Sciatic nerve (tissue), 2 donors: ENCODE results near the gene FASLG. TPM values are rescaled to one million over a fixed set of nuclear protein-coding genes. Genes with fewer than 3 reads are reported as not detected.
A peak's percentile ranks its signal among the peaks of the same experiment; 100 is the strongest.
"Not testable (repeated sequence)": the region's sequence is repeated elsewhere in the genome, so short reads cannot be mapped to it uniquely, and the experiment has no call there.

ENCODE experiments used
- ATAC-seq: fragments of 200-7000 bp; cut with Tn5 transposase; one replicate; pipeline ENCODE4 v1.9.1; 2020; ENCODE audit warnings: mild to moderate bottlenecking, moderate library complexity
- DNase-seq: peaks from one replicate; pipeline ENCODE4 v3.0.0-alpha.2; 2020; ENCODE audit warnings: low spot score
- intact Hi-C: fragments of 100-400 bp; cut with DNase I; formaldehyde crosslinking; loops from one replicate; pipeline ENCODE4 v1.14.2; 2022
- total RNA-seq: library from RNA; stranded (reverse); fragmentation: NEBNext Ultra II Directional; extraction: Animal tissue kit (Norgen Biotek cat#: 25700); gene quantifications from one replicate; pipeline ENCODE4 v1.2.1, GENCODE V29; 2021
- donor health status: DM: no; HTN: no; CAD: no.
- donor health status: DM: no; HTN: no; CAD: no.

FASLG gene
- total RNA-seq, 1 donor from 2014 or later = 0.40 TPM

DNA sequence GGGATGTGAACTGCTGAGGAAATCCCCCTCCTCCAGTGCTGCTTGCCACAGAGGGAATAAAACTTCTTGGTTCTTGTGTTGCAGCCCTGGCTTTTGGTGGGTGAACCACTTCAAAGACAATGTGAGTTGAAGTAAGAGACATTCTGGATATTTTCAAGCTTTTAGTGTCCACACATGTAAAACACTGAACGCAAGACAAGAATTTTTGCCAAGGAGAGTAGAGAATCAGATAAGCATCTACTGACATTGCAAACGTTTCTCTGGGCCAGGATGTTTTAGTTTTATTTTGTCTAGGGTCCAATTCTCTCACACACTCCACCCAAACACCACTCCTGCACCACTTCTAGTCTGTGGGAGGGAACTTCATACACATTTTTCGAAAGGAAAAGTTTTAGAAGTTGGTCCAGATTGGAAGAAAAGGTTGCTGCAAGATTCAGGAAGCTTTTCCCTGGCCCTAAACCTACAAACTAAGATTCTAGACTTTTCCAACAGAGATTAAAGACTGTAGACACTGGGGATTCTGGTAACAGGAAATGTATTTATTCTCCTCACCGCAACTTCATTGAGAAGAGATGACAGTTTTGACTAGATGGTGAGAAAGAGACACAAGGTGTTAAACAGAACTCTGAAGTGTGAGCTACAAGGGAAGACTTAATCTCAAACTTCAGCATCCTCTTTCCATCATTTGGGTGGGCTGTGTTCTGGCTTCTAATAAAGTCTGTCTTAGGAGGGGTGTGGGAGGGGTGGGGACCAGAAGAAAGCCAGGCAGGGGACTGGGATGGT lies 16.1 kb downstream of the FASLG start:
- intact Hi-C loops = no loop called here
- DNase-seq (no peak), ATAC-seq (no peak)

DNA sequence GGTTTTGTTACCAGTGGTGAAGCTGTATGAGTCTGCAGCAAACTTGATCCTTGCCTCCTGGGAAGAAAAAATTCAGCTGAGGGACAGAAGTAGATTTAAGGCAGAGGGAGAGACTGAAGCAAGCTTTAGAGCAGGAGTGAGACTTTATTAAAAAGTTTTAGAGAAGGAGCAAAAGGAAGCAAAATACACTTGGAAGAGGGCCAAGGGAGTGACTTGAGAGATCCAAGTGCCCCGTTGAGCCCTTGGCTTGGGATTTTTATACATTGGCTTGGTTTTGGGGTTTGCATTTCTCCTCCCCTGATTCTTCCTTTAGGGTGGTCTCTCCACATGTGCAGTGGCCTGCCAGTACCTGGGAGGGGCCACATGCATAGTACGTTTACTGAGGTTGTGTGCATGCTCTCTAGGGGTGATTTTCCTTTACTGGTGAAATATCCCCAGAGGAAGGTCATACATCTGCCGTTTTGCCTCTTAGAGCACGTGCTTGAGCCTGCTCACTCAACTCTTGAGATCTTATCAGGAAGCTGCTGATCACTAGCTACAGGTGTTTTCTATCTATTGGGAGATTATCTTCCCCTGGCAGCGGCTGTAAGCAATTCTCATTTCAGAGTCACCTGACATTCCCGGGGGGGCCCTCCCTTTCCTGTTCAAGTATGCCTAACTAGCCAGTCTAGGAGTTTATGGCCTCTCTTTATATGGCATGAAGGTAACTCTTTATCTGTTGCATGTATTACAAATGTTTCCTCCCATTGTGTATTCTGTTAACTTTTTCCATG lies 20.3 kb downstream of the FASLG start:
- intact Hi-C loops = no loop called here
- no peak for DNase-seq
- ATAC-seq = no peak

DNA sequence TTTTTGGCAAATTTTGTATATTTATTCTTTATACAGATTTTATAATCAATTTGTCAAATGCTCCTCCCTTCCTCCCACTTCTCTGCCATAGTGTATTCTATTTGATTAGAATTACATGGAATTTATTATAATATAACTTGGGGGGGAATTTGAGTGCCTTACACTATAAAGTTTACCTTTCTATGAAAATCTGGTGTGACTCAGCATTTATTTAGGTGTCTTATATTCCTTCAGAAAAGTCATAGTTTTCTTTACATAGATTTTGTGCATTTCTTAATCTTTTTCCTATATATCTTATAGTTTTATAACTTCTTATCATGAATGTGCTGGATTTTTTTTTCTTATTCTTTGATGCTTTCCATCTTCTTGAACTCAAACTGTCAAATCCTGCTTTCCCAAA lies 21.3 kb downstream of the FASLG start:
- ATAC-seq (no peak), DNase-seq (no peak)
- intact Hi-C loops = no loop called here

DNA sequence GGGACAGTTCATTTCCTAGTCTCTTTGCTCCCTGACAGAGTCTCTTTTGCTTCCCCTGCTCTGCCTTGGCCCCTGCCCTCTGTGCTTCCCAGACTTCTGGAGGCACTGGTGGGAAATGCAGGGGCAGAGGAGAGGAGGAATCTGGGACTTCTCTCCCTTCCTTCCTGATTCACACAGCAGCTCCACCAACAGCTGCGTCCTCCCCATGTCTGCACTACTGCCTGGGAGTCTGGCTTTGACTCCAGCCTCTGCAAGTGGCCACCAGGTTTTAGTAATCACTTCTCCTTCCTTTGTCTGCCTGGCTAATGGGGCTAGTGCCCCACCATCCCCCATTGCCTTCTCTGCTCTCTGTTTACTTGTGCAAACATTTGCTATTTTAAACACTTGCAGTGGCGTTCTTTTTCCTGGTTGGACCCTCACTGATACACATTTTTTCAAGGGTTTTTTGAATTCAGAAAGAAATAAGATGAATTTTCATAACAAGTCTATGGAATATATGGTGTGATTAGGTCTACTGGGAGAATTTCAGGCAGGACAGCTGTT lies 21.9 kb downstream of the FASLG start:
- DNase-seq (no peak), ATAC-seq (no peak)
- intact Hi-C loops = no loop called here

DNA sequence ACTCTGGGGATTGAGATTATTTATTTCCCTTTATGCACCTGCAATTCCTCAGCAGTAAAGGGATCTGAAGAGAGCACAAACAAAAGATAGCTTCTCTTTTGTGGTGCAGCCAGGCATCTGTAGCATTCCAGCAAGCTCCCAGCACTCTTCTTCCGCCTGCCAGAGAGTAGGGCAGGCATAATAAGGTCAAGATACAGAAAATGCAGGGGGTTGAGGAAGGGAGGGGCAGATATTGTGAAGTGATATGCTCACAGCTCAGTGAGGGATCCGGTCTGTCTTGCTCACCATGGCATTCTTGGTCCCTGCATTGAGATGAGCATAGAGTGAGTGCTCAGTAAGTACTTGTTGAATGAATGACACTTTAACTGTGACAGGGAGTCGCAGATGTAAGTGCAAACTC lies 23.9 kb downstream of the FASLG start:
- intact Hi-C loops = no loop called here

GRCh38 chr1:172686143-172686542 lies 27.2 kb downstream of the FASLG start:
- intact Hi-C loops = no loop called here
- ATAC-seq (no peak), DNase-seq (no peak)

More for the DNA sequence above, 23.9 kb downstream of the FASLG start:
- ATAC-seq (no peak), DNase-seq (no peak)

DNA sequence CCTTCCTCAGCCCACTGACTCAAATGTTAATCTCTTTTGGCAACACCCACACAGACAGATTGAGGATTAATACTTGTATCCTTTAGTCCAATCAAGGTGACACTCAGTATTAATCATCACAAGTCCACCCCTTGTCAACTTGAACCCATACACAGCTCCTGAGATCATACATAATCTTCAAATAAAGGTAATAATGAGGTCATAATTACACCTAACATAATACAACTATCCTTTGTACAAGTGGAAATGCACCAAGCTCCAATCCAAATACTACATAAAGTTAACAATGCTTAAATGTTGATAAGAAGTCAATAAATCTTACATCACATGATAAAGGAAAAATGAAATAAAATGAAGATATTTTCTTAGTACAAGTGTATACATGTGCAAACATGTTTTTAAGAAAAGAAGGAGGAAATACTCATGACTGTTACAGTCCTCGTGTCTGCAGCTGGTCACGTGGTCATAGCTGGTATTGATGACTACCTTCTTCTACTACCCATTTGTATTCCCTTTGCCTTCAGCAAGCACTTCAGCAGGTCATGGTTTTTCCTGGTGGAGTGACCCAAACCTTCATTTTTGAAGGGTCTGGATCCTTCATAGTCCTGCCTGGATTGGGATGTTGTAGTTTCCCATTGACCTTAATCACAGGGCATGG lies 29.7 kb downstream of the FASLG start:
- ATAC-seq, intact Hi-C loops, DNase-seq: not testable (repeated sequence)

- intact Hi-C loops, ATAC-seq, DNase-seq: not testable (repeated sequence)
Observed at GRCh38 chr1:172690925-172691324, 32.0 kb downstream of the FASLG start.

DNA sequence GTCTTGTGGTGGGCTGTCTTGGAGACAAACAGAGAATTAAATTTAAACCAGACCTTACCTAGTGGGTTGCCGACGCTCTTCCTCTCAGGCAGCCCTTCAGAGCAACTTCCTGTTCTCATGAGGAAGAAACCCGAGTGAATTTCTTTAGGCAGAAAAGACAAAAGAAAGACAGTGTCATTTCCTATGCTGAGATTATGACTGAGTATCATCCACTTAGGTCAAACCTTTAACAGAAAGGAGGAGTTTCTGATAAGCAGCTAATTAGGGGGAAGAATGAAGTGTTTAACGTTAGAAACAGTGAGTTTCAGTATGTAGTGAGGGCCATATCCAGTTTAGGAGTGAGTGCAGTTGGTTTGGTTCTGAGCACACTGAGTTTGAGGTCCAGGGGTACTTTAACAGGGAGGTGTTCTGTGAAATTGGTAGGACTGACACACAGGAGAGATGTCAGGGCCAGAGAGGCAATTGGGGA lies 38.7 kb downstream of the FASLG start:
- intact Hi-C loops = no loop called here
- DNase-seq = no peak
- ATAC-seq = no peak

GRCh38 chr1:172698224-172698623 lies 39.3 kb downstream of the FASLG start:
- DNase-seq (no peak), ATAC-seq (no peak)
- intact Hi-C loops = no loop called here

GRCh38 chr1:172699111-172699510 lies 40.2 kb downstream of the FASLG start:
- intact Hi-C loops = no loop called here
- DNase-seq = no peak
- peak; percentile 10 for ATAC-seq

GRCh38 chr1:172699695-172700227 lies 40.9 kb downstream of the FASLG start:
- no peak for DNase-seq
- no peak for ATAC-seq
- intact Hi-C loops = no loop called here

DNA sequence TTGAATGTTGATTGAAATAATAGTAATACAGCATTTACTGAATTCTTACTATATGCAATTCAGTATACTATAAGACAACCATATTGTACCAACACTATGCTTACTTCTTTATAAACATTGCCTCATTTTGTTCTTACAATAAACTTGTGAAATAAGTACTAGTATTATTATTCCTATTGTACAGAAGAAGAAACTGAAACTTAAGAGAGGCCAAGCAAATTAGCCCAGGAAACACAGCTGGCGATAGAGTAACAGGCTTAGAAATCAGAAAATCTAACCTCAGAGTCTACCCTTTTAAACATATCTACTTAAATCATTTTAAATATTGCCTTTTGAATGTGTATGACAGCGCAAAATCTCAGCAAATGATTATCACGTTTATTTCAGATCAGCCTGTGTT lies 41.7 kb downstream of the FASLG start:
- ATAC-seq (no peak), DNase-seq (no peak)
- intact Hi-C loops = no loop called here

- ATAC-seq = no peak
Observed at GRCh38 chr1:172704001-172704400, 45.1 kb downstream of the FASLG start.

GRCh38 chr1:172704420-172705210 lies 45.7 kb downstream of the FASLG start:
- DNase-seq (no peak), ATAC-seq (no peak)
- intact Hi-C loops = no loop called here

More at GRCh38 chr1:172704001-172704400, 45.1 kb downstream of the FASLG start:
- intact Hi-C loops = no loop called here
- DNase-seq = no peak

DNA sequence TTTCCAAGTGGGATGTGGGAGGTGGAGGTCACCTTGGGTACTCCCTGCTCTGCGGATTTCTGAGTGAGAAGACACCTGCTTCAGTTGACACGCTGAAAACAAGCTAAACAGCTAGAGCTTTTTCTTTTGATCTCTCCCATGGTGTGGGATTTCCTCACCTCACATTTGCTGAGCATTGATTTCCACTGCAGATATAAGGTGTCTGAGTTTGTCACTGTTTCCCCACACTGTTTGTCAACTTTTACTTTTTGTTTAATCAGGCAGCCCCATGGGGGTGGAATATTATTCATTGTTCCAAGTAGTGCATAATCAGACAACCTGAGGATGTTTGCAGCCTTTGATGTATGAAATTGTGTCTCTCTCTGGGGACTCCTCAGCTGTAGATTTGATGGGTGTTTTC lies 49.5 kb downstream of the FASLG start:
- DNase-seq (no peak), ATAC-seq (no peak)
- intact Hi-C loops = no loop called here

DNA sequence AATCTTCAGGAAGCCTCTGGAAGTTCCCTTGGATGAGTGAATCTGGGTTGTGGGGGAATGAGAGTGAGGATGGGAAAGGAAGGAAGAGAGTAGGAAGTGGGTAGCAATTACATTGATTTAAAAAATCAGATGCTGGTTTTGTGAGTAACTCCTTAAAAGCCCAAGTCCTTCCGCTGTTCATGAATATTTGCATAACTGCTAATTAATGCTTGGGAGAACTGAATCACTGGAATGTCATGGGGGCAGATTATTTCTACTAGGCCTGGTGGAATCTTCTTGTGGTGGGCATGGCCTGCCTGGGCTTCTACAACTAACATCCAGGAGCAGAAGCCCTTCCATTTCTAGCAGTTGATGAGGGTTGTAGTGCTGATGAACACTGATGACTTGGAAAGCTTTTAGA lies 52.7 kb downstream of the FASLG start:
- no peak for DNase-seq
- no peak for ATAC-seq
- intact Hi-C loops = no loop called here

DNA sequence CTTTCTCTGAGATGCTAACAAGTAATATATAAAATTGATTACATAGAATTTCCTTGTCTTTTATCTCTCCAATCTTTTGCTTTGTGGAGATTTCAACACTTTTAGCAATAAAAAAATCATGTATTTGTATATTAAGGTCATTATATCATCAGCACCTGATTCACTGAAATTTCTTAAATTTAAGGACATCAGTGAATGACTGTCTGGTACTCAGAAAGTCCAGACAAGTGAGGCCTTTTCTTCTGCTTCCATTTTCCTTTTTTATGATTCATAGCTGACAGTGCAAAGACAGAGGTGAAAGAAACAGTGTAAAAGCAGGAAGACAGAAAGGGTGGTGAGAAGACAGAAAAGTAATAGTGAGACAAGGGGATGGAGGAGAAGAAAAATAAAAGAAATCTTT lies 54.6 kb downstream of the FASLG start:
- DNase-seq (no peak), ATAC-seq (no peak)
- intact Hi-C loops = no loop called here
